PFSK-1 (cell line): Measurements from ENCODE around the gene SCTR.

Source experiments
- POLR2AphosphoS5 ChIP-seq: IDR thresholded peaks from 2 replicates; pipeline ENCODE4 v1.6.1; 2012; ENCODE audit warnings: low read depth, mild to moderate bottlenecking, control low read depth, low read length, moderate library complexity
- SIN3A ChIP-seq: IDR thresholded peaks from 2 replicates; pipeline ENCODE4 v1.6.1; 2012; ENCODE audit warnings: mild to moderate bottlenecking, low read length, moderate library complexity, borderline replicate concordance; ENCODE audit not compliant: insufficient read depth

DNA sequence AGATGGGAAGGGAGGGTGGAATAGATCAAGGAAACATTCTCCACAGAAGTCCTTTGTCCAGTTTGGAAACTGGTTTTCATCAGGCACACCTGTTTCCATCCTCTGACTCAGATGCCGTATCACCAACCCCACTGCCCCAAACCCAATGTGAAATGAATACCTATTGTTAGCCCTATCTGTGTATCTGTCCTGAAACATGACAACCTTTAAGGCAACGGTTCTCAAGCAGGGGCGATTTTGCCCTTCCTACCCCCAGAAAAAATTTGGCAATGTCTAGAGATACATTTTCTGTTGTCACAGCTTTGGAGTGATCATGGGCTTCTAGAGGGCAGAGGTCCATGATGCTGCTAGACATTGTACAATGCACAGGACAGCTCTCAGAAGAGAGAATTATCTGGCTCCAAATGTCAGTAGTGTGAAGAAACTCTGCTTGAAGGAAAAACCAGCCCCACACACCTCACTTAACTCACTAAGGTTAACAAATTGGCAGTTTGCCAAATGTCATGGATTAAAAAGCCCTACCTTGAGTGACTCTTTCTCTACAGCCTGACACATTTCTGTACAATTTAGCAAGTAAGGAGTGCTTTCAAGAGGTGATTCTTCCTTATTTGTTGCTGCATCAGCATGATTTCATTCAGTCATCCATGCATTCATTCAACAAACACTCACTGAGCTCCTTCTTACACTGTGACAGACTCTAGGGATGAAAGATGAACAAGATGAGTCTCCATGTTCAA lies 3.4 kb downstream of the SCTR start:
- TF ChIP-seq POLR2AphosphoS5 (no peak), SIN3A (no peak)
